HT1080 (cell line): ENCODE data around the gene ZNF268. TPM values are rescaled to one million over a fixed set of nuclear protein-coding genes. Genes with fewer than 3 reads are reported as not detected.

ENCODE experiments used
- DNase-seq: peaks from one replicate; pipeline ENCODE4 v3.0.0-alpha.2; 2015; ENCODE audit warnings: low read depth
- polyA plus RNA-seq, 2 experiments: library from polyadenylated mRNA; depleted of rRNA; stranded (reverse); fragments of >200 nt; gene quantifications; 2 replicates each; pipeline ENCODE4 v1.2.3, GENCODE V29; 2015
- total RNA-seq: library from RNA; depleted of rRNA; stranded (reverse); fragments of >200 nt; shearing (Covaris generic); gene quantifications from 2 replicates; pipeline ENCODE4 v1.2.3, GENCODE V29; 2014; rRNA removed

The ZNF268 gene
- 27.2 and 33.3 TPM in 2 replicates for total RNA-seq
- polyA plus RNA-seq (2015; cell fraction: cytosol; rRNA removed), result 4.3 and 7.5 TPM in 2 replicates
- polyA plus RNA-seq (2015; cell fraction: nucleus; rRNA removed), result 11.2 and 12.6 TPM in 2 replicates

DNA sequence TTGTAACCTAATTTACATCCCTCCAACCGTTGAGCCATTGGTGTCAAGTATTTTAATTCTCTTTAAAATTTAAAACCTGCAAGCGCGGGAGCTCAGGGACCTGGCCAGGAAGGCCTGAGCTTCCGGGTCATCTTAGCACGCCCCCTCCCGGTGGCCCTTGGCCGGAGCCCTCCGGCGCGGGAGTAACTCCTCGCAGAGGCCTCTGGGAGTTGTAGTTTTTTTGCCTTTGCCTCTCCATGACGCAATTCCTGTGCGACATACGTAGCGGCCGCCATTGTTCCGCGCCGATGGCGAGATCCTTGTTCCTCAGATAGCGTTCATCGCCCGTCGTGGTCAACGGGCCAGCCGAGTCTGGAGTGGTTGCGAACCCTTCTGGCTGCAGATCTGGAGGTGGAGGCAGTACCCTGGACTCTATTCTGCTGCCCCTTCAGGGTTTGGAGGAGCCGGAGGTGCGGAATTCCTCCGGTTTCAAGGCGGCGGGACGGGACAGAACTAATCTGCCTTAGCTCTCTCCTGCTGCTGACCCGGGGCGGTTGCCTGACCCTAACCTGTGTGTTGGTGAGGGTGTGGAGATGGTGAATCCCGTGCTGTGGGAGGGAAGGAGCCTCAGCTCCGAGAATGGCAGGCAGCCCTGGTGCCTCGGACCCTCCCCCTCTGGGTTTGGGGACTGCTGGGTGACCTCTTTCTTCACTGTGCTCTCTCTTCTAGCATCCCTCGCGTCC, at the start of gene ZNF268:
Gene ZNF268, plus strand, starts transcription at position 258 of the 722 bp plus-strand sequence. CDS start 503 bp downstream, outside the sequence.
- DNase-seq, result peak; percentile 86

GRCh38 chr12:133135747-133136146, 45.5 kb upstream of the ZNF268 start:
- no peak for DNase-seq

GRCh38 chr12:133145981-133146380, 35.3 kb upstream of the ZNF268 start:
- no peak for DNase-seq

DNA sequence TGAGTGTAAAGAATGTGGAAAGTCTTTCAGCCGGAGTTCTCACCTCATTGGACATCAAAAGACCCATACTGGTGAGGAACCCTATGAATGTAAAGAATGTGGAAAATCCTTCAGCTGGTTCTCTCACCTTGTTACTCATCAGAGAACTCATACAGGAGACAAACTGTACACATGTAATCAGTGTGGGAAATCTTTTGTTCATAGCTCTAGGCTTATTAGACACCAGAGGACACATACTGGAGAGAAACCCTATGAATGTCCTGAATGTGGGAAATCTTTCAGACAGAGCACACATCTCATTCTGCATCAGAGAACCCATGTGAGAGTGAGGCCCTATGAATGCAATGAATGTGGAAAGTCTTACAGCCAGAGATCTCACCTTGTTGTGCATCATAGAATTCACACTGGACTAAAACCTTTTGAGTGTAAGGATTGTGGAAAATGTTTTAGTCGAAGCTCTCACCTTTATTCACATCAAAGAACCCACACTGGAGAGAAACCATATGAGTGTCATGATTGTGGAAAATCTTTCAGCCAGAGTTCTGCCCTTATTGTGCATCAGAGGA, 25.1 kb upstream of the ZNF268 start:
- DNase-seq, result no peak

- DNase-seq, result peak; percentile 1
Measured at GRCh38 chr12:133165776-133166175, 15.5 kb upstream of the ZNF268 start.

GRCh38 chr12:133172491-133172890, 8.8 kb upstream of the ZNF268 start:
- no peak for DNase-seq

DNA sequence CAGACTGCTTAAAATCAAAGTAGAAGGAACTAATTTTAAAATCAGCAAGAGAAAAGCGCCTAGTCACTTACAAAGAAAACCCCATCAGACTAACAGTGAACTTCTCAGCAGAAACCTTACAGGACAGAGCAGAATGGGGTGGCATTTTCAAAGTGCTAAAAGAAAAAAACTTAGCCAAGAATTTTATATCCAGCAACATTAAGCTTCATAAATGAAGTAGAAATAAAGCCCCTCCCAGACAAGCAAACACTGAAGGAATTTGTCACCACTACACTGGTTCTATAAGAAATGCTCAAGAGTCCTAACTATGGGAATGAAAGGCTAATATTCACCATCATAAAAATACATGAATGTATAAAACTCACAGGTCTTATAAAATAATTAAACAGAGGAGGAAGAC, 6.4 kb upstream of the ZNF268 start:
- DNase-seq, result no peak

GRCh38 chr12:133180669-133181068, 626 bp upstream of the ZNF268 start:
- no peak for DNase-seq

DNA sequence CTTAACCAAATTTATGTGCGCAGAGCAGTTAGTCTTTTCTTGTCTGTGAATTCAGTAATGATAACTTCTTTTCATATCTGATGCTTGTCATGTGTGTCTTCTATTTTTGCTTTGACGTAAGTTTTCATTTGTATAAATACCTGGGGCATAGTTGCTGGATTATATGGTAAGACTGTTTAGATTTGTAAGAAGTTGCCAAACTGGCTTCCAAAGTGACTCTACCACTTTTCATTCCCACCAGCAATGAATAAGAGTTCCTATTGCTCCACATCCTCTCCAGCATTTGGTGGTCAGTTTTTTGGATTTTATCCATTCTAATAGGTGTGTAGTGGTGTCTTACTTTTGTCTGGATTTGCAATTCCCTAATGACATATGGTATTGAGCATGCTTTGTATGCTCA, 8.9 kb downstream of the ZNF268 start:
- no peak for DNase-seq

DNA sequence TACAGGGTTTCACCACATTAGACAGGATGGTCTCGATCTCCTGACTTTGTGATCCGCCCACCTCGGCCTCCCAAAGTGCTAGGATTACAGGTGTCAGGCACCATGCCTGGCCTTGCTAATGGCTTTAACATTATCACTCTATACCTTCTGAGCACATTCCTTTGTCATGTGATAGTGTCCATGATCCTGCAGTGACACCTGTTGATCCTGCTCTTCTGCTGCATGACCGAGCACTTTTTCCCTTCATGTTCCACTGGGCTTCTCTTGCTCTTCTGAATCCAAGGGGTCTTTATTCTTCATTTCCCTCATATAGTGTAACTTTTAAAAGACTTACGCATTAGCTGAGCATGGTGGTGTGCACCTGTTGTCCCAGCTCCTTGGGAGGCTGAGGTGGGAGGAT, 11.6 kb downstream of the ZNF268 start:
- DNase-seq, result no peak

DNA sequence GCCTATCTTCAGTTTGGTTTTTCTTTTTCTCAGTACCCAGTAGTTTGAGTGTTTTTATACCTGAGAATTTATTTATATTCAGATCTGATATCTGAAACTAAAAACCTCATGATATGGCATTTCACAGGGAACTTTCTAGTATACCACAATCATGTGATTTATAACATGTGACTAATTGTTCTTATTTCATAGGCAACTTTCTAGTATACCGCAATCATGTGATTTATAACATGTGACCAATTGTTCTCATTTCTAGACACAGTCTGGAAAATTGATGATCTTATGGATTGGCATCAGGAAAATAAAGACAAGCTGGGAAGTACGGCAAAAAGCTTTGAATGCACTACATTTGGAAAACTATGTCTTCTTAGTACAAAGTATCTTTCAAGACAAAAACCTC, 20.6 kb downstream of the ZNF268 start:
- DNase-seq, result no peak

DNA sequence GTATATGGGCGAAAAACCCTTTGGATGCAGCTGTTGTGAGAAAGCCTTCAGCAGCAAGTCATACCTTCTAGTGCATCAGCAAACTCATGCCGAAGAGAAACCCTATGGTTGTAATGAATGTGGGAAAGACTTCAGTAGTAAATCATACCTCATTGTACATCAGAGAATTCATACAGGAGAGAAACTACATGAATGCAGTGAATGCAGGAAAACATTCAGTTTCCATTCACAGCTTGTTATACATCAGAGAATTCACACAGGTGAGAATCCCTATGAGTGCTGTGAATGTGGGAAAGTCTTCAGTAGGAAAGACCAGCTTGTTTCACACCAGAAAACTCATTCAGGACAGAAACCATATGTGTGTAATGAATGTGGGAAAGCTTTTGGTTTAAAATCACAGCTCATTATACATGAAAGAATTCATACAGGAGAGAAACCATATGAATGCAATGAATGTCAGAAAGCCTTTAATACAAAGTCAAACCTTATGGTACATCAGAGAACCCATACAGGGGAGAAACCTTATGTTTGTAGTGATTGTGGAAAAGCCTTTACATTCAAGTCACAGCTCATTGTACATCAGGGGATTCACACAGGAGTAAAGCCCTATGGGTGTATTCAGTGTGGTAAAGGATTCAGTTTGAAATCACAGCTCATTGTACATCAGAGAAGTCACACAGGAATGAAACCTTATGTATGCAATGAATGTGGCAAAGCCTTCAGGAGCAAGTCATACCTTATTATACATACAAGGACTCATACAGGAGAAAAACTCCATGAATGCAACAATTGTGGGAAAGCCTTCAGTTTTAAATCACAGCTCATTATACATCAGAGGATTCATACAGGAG, 21.4 kb downstream of the ZNF268 start:
- no peak for DNase-seq

GRCh38 chr12:133203344-133204263, 22.3 kb downstream of the ZNF268 start:
- no peak for DNase-seq

- no peak for DNase-seq
Measured at GRCh38 chr12:133204264-133204603, 22.9 kb downstream of the ZNF268 start.

- DNase-seq, result no peak
Measured at GRCh38 chr12:133206390-133206789, 25.1 kb downstream of the ZNF268 start.

GRCh38 chr12:133215724-133216123, 34.4 kb downstream of the ZNF268 start:
- DNase-seq, result no peak

- no peak for DNase-seq
Measured at GRCh38 chr12:133217219-133217618, 35.9 kb downstream of the ZNF268 start.

DNA sequence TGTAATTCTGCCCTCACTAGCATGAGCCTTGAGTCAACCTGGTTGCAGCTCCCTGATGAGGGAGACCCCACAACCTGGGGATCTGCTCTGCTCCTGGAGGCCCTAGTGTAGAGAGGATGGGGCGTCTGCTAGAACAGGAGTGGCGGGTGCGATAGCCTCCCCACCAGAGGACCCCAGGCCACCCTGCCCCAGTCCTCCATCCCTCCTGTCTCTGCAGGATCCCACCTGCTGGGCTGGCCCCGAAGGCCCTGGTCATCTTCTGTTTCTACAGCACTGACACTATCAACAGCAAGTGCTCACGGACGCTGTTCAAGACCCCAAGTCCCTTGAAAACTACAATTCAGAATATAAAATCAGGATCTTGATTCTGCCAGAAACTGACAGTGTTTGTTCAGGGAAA, 39.2 kb downstream of the ZNF268 start:
- DNase-seq, result no peak

DNA sequence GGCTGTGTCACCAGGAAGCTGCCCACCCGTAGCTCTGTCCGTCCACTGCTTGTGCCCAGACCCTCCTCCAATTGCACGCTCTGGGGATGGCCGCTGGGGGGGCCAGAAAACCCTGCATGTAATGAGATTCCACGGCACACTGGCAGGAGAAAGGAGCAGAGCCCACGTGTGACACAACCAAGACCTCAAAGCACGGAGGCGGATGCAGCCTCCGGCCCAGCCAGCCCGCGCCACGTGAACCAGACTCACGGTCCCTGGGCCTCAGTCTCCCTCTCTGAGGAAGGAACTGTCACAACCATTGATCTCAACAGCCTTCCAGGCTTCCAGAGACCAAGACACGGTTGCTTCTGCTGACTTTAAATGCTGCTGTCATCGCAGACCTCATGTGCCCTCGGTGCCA, 39.9 kb downstream of the ZNF268 start:
- DNase-seq, result no peak

GRCh38 chr12:133222211-133222610, 40.9 kb downstream of the ZNF268 start:
- DNase-seq, result no peak

- no peak for DNase-seq
Measured at GRCh38 chr12:133225527-133225926, 44.2 kb downstream of the ZNF268 start.
